Activated naive CD8-positive, alpha-beta T cell (primary cell): Measurements from ENCODE around the gene MYL12B.
"Not testable (repeated sequence)": the region's sequence is repeated elsewhere in the genome, so short reads cannot be mapped to it uniquely, and the experiment has no call there.

Experiments
- H3K27ac Mint-ChIP-seq: one replicate; pipeline ENCODE4 v1.8.0; 2021; ENCODE audit warnings: mixed read lengths
- H3K27me3 Mint-ChIP-seq: one replicate; pipeline ENCODE4 v1.8.0; 2021; ENCODE audit warnings: mixed read lengths
- H3K36me3 Mint-ChIP-seq: one replicate; pipeline ENCODE4 v1.8.0; 2021; ENCODE audit warnings: mixed read lengths
- H3K4me1 Mint-ChIP-seq: one replicate; pipeline ENCODE4 v1.8.0; 2021; ENCODE audit warnings: low read depth, mixed read lengths
- H3K4me3 Mint-ChIP-seq: one replicate; pipeline ENCODE4 v1.8.0; 2021; ENCODE audit warnings: mild to moderate bottlenecking, mixed read lengths
- H3K9me3 Mint-ChIP-seq: one replicate; pipeline ENCODE4 v1.8.0; 2021; ENCODE audit warnings: low read depth, mixed read lengths

The MYL12B gene

GRCh38 chr18:3261373-3262233, at the start of gene MYL12B:
Gene MYL12B, plus strand, starts transcription at chr18:3262133. Its CDS starts 10,766 bp downstream, at chr18:3272899.
- Mint-ChIP-seq H3K4me1 (peaks cover 82% of the 10 kb centered on the region), H3K27me3 (no peaks in the 10 kb centered on the region), H3K9me3 (no peaks in the 10 kb centered on the region), H3K4me3 (peak within 1 kb of the TSS; percentile 98), H3K36me3 (peaks cover 8% of the 10 kb centered on the region), H3K27ac (peak within 1 kb of the TSS; percentile 100)

GRCh38 chr18:3212657-3213056, 49.3 kb upstream of the MYL12B start:
- Mint-ChIP-seq H3K27me3 (no peaks in the 10 kb centered on the region), H3K9me3 (no peaks in the 10 kb centered on the region), H3K36me3 (peaks cover 13% of the 10 kb centered on the region), H3K27ac (no peak overlapping the region), H3K4me1 (peaks cover 22% of the 10 kb centered on the region), H3K4me3 (no peak overlapping the region)

- Mint-ChIP-seq H3K9me3 (no peaks in the 10 kb centered on the region), H3K27me3 (no peaks in the 10 kb centered on the region), H3K4me1 (peaks cover 22% of the 10 kb centered on the region), H3K36me3 (peaks cover 15% of the 10 kb centered on the region), H3K4me3 (peak overlapping the region; percentile 35), H3K27ac (peak overlapping the region; percentile 54)
These were observed 48.5 kb upstream of the MYL12B start for GRCh38 chr18:3213300-3214059.

- H3K27ac Mint-ChIP-seq, result no peak overlapping the region
These were observed 46.9 kb upstream of the MYL12B start for GRCh38 chr18:3214855-3215637.

GRCh38 chr18:3216987-3217386, 44.9 kb upstream of the MYL12B start:
- Mint-ChIP-seq H3K9me3 (no peaks in the 10 kb centered on the region), H3K27ac (no peak overlapping the region), H3K4me3 (no peak overlapping the region), H3K36me3 (peaks cover 5% of the 10 kb centered on the region), H3K27me3 (no peaks in the 10 kb centered on the region), H3K4me1 (peaks cover 12% of the 10 kb centered on the region)

More at GRCh38 chr18:3214855-3215637, 46.9 kb upstream of the MYL12B start:
- H3K9me3 Mint-ChIP-seq, result no peaks in the 10 kb centered on the region
- H3K27me3 Mint-ChIP-seq, result no peaks in the 10 kb centered on the region
- peaks cover 9% of the 10 kb centered on the region for H3K36me3 Mint-ChIP-seq
- peaks cover 19% of the 10 kb centered on the region for H3K4me1 Mint-ChIP-seq
- no peak overlapping the region for H3K4me3 Mint-ChIP-seq

- Mint-ChIP-seq H3K27me3 (no peaks in the 10 kb centered on the region), H3K27ac (no peak overlapping the region), H3K4me3 (no peak overlapping the region), H3K36me3 (peaks cover 5% of the 10 kb centered on the region), H3K9me3 (no peaks in the 10 kb centered on the region), H3K4me1 (peaks cover 8% of the 10 kb centered on the region)
These were observed 43.8 kb upstream of the MYL12B start for GRCh38 chr18:3217948-3218647.

GRCh38 chr18:3218819-3219218, 43.1 kb upstream of the MYL12B start:
- no peaks in the 10 kb centered on the region for H3K27me3 Mint-ChIP-seq
- H3K9me3 Mint-ChIP-seq, result no peaks in the 10 kb centered on the region
- H3K4me1 Mint-ChIP-seq, result peaks cover 5% of the 10 kb centered on the region
- no peak overlapping the region for H3K27ac Mint-ChIP-seq
- H3K36me3 Mint-ChIP-seq, result peaks cover 5% of the 10 kb centered on the region
- no peak overlapping the region for H3K4me3 Mint-ChIP-seq

- H3K4me1 Mint-ChIP-seq, result peaks cover 5% of the 10 kb centered on the region
- no peaks in the 10 kb centered on the region for H3K9me3 Mint-ChIP-seq
- no peak overlapping the region for H3K4me3 Mint-ChIP-seq
- peaks cover 5% of the 10 kb centered on the region for H3K36me3 Mint-ChIP-seq
- H3K27ac Mint-ChIP-seq, result no peak overlapping the region
- no peaks in the 10 kb centered on the region for H3K27me3 Mint-ChIP-seq
These were observed 42.7 kb upstream of the MYL12B start for GRCh38 chr18:3219241-3219630.

- Mint-ChIP-seq H3K4me3 (no peak within 1 kb of the TSS), H3K36me3 (peaks cover 5% of the 10 kb centered on the region), H3K9me3 (no peaks in the 10 kb centered on the region), H3K27me3 (no peaks in the 10 kb centered on the region), H3K4me1 (peaks cover 5% of the 10 kb centered on the region), H3K27ac (no peak within 1 kb of the TSS)
These were observed 42.1 kb upstream of the MYL12B start, which contains the start of gene MYOM1 for GRCh38 chr18:3219631-3220335. Gene MYOM1, minus strand, starts transcription at chr18:3219968. Its CDS starts 4,745 bp downstream, at chr18:3215223.

- not testable (repeated sequence) for H3K27ac Mint-ChIP-seq, H3K4me1 Mint-ChIP-seq, H3K4me3 Mint-ChIP-seq, H3K9me3 Mint-ChIP-seq, H3K27me3 Mint-ChIP-seq, H3K36me3 Mint-ChIP-seq
These were observed 41.1 kb upstream of the MYL12B start for GRCh38 chr18:3220868-3221267.

- H3K27ac Mint-ChIP-seq, result no peak overlapping the region
- H3K4me1 Mint-ChIP-seq, result peaks cover 5% of the 10 kb centered on the region
These were observed 40.4 kb upstream of the MYL12B start for GRCh38 chr18:3221496-3221895.

GRCh38 chr18:3223356-3223755, 38.6 kb upstream of the MYL12B start:
- no peaks in the 10 kb centered on the region for H3K36me3 Mint-ChIP-seq
- no peak overlapping the region for H3K4me3 Mint-ChIP-seq
- no peak overlapping the region for H3K27ac Mint-ChIP-seq
- no peaks in the 10 kb centered on the region for H3K27me3 Mint-ChIP-seq
- H3K4me1 Mint-ChIP-seq, result peaks cover 5% of the 10 kb centered on the region
- no peaks in the 10 kb centered on the region for H3K9me3 Mint-ChIP-seq

More at GRCh38 chr18:3221496-3221895, 40.4 kb upstream of the MYL12B start:
- no peaks in the 10 kb centered on the region for H3K27me3 Mint-ChIP-seq
- H3K9me3 Mint-ChIP-seq, result no peaks in the 10 kb centered on the region
- H3K4me3 Mint-ChIP-seq, result no peak overlapping the region
- H3K36me3 Mint-ChIP-seq, result peaks cover 5% of the 10 kb centered on the region

GRCh38 chr18:3224223-3224622, 37.7 kb upstream of the MYL12B start:
- H3K27ac Mint-ChIP-seq, result no peak overlapping the region
- H3K9me3 Mint-ChIP-seq, result no peaks in the 10 kb centered on the region
- peaks cover 5% of the 10 kb centered on the region for H3K4me1 Mint-ChIP-seq
- no peak overlapping the region for H3K4me3 Mint-ChIP-seq
- no peaks in the 10 kb centered on the region for H3K27me3 Mint-ChIP-seq
- peaks cover 4% of the 10 kb centered on the region for H3K36me3 Mint-ChIP-seq

GRCh38 chr18:3225588-3225987, 36.3 kb upstream of the MYL12B start:
- no peaks in the 10 kb centered on the region for H3K27me3 Mint-ChIP-seq
- no peaks in the 10 kb centered on the region for H3K9me3 Mint-ChIP-seq
- no peak overlapping the region for H3K27ac Mint-ChIP-seq
- peaks cover 4% of the 10 kb centered on the region for H3K36me3 Mint-ChIP-seq
- H3K4me3 Mint-ChIP-seq, result no peak overlapping the region
- H3K4me1 Mint-ChIP-seq, result peaks cover 5% of the 10 kb centered on the region
